Measurements from ENCODE around the gene ARHGAP11A. TPM values are rescaled to one million over a fixed set of nuclear protein-coding genes. Genes with fewer than 3 reads are reported as not detected.

ARHGAP11A gene
- total and polyA plus RNA-seq, 12 donors, result 0.30 to 10.6 (median 2.4) TPM

GRCh38 chr15:32679298-32679690, 64.0 kb downstream of the ARHGAP11A start:
- TF ChIP-seq CTCF (IDR thresholded peaks at IDR 0.05), result no peak
- H3K27me3 ChIP-seq, result peaks cover 0 to 4% (median 0%) of the 10 kb centered on the region in 7 donors
- no peaks in the 10 kb centered on the region for H3K36me3 ChIP-seq
- no peak for DNase-seq
- 95% methylated on average over 4 of the region's 4 CpGs for WGBS, 2 donors
- H3K4me1 ChIP-seq, result peaks cover 0 to 29% (median 0%) of the 10 kb centered on the region in 9 donors
- ATAC-seq, result no peak
- no peaks in the 10 kb centered on the region for H3K9me3 ChIP-seq
- no peak overlapping the region for H3K4me3 ChIP-seq
- intact Hi-C loops (cut with DNase I), result loop anchor here in 1 of 10 donors (10.0 kb wide), 1 partner anchor 156 kb away; no protein-coding TSS in a partner anchor
- H3K27ac ChIP-seq, result no peak overlapping the region

GRCh38 chr15:32682569-32682968, 67.3 kb downstream of the ARHGAP11A start:
- intact Hi-C loops (cut with DNase I), result loop anchor here in 1 of 10 donors (10.0 kb wide), 1 partner anchor 62 kb away; no protein-coding TSS in a partner anchor
- Histone ChIP-seq H3K4me1 (peaks cover 0 to 27% (median 0%) of the 10 kb centered on the region in 9 donors), H3K27ac (no peak overlapping the region), H3K27me3 (peaks cover 0 to 5% (median 0%) of the 10 kb centered on the region in 7 donors), H3K4me3 (no peak overlapping the region), H3K9me3 (no peaks in the 10 kb centered on the region), H3K36me3 (no peaks in the 10 kb centered on the region)
- DNase-seq (no peak), ATAC-seq (peak in 1 of 8 donors; percentile 77)
- 75 to 92% methylated on average over 3 of the region's 3 CpGs for WGBS, 2 donors
- TF ChIP-seq CTCF (IDR thresholded peaks at IDR 0.05), result no peak

GRCh38 chr15:32682977-32683630, 67.8 kb downstream of the ARHGAP11A start:
- peaks cover 0 to 27% (median 0%) of the 10 kb centered on the region in 9 donors for H3K4me1 ChIP-seq
- TF ChIP-seq CTCF (IDR thresholded peaks at IDR 0.05), result no peak
- H3K36me3 ChIP-seq, result no peaks in the 10 kb centered on the region
- no peak overlapping the region for H3K4me3 ChIP-seq
- no peak for DNase-seq
- whole genome bisulfite sequencing, 2 donors, result 93 to 94% methylated on average over 2 of the region's 2 CpGs
- intact Hi-C loops (cut with DNase I), result loop anchor here in 1 of 10 donors (10.0 kb wide), 1 partner anchor 62 kb away; no protein-coding TSS in a partner anchor
- no peak for ATAC-seq
- H3K27me3 ChIP-seq, result peaks cover 0 to 5% (median 0%) of the 10 kb centered on the region in 7 donors
- no peak overlapping the region for H3K27ac ChIP-seq
- no peaks in the 10 kb centered on the region for H3K9me3 ChIP-seq

GRCh38 chr15:32683906-32684584, 68.7 kb downstream of the ARHGAP11A start:
- TF ChIP-seq CTCF (IDR thresholded peaks at IDR 0.05), result no peak
- ATAC-seq, result peak in 4 of 8 donors; percentile 24 to 78 (median 49)
- 85% methylated on average over 8 of the region's 8 CpGs for WGBS, 2 donors

More at GRCh38 chr15:32683906-32684584, 68.7 kb downstream of the ARHGAP11A start:
- H3K9me3 ChIP-seq, result no peaks in the 10 kb centered on the region
- peaks cover 0 to 5% (median 0%) of the 10 kb centered on the region in 7 donors for H3K27me3 ChIP-seq
- peaks cover 0 to 27% (median 0%) of the 10 kb centered on the region in 9 donors for H3K4me1 ChIP-seq
- peak in 1 of 2 donors; percentile 13 for DNase-seq
- no peaks in the 10 kb centered on the region for H3K36me3 ChIP-seq
- intact Hi-C loops (cut with DNase I), result loop anchor here in 1 of 10 donors (10.0 kb wide), 1 partner anchor 61 kb away; no protein-coding TSS in a partner anchor
- H3K27ac ChIP-seq, result no peak overlapping the region
- H3K4me3 ChIP-seq, result no peak overlapping the region

Measured in heart right ventricle (tissue), 16 donors.